ENCODE results near the gene TRMT112.

TRMT112 gene

GRCh38 chr11:64290352-64291261 lies 26.8 kb downstream of the TRMT112 start:
- TF ChIP-seq TAF1 (IDR thresholded peaks at IDR 0.05; ENCODE audit: borderline replicate concordance, insufficient read depth, low read length) = no peak
- no peak for TF ChIP-seq POLR2AphosphoS5 (IDR thresholded peaks at IDR 0.05; ENCODE audit: low read depth, low read length)
- no peak for TF ChIP-seq REST (IDR thresholded peaks at IDR 0.05; ENCODE audit: insufficient read depth in 1 of 2, low read depth in 2 of 2, low read length in 2 of 2)
- TF ChIP-seq SIN3A (IDR thresholded peaks at IDR 0.05; ENCODE audit: borderline replicate concordance, insufficient read depth, low read length) = no peak

- no peak for TF ChIP-seq TAF1 (IDR thresholded peaks at IDR 0.05; ENCODE audit: borderline replicate concordance, insufficient read depth, low read length)
- TF ChIP-seq SIN3A (IDR thresholded peaks at IDR 0.05; ENCODE audit: borderline replicate concordance, insufficient read depth, low read length) = no peak
- no peak for TF ChIP-seq REST (IDR thresholded peaks at IDR 0.05; ENCODE audit: insufficient read depth in 1 of 2, low read depth in 2 of 2, low read length in 2 of 2)
- TF ChIP-seq FOXP2 (optimal IDR thresholded peaks at IDR 0.05; ENCODE audit: borderline replicate concordance, extremely low read depth, extremely low read length, insufficient read depth) = no peak
- TF ChIP-seq POLR2AphosphoS5 (IDR thresholded peaks at IDR 0.05; ENCODE audit: low read depth, low read length) = no peak
Observed at GRCh38 chr11:64289002-64289564, 28.3 kb downstream of the TRMT112 start.

- no peak for TF ChIP-seq FOXP2 (optimal IDR thresholded peaks at IDR 0.05; ENCODE audit: borderline replicate concordance, extremely low read depth, extremely low read length, insufficient read depth)
- no peak for TF ChIP-seq REST (IDR thresholded peaks at IDR 0.05; ENCODE audit: insufficient read depth in 1 of 2, low read depth in 2 of 2, low read length in 2 of 2)
- no peak for TF ChIP-seq TAF1 (IDR thresholded peaks at IDR 0.05; ENCODE audit: borderline replicate concordance, insufficient read depth, low read length)
- no peak for TF ChIP-seq SIN3A (IDR thresholded peaks at IDR 0.05; ENCODE audit: borderline replicate concordance, insufficient read depth, low read length)
- TF ChIP-seq POLR2AphosphoS5 (IDR thresholded peaks at IDR 0.05; ENCODE audit: low read depth, low read length) = no peak
Observed at GRCh38 chr11:64288353-64288750, 29.0 kb downstream of the TRMT112 start.

- TF ChIP-seq SIN3A (IDR thresholded peaks at IDR 0.05; ENCODE audit: borderline replicate concordance, insufficient read depth, low read length) (no peak), POLR2AphosphoS5 (IDR thresholded peaks at IDR 0.05; ENCODE audit: low read depth, low read length) (no peak), TAF1 (IDR thresholded peaks at IDR 0.05; ENCODE audit: borderline replicate concordance, insufficient read depth, low read length) (no peak)
Observed at GRCh38 chr11:64287676-64288352, 29.5 kb downstream of the TRMT112 start.

GRCh38 chr11:64286801-64287159 lies 30.6 kb downstream of the TRMT112 start:
- TF ChIP-seq POLR2AphosphoS5 (IDR thresholded peaks at IDR 0.05; ENCODE audit: low read depth, low read length) = no peak
- no peak for TF ChIP-seq SIN3A (IDR thresholded peaks at IDR 0.05; ENCODE audit: borderline replicate concordance, insufficient read depth, low read length)
- no peak for TF ChIP-seq TAF1 (IDR thresholded peaks at IDR 0.05; ENCODE audit: borderline replicate concordance, insufficient read depth, low read length)
- no peak for TF ChIP-seq FOXP2 (optimal IDR thresholded peaks at IDR 0.05; ENCODE audit: borderline replicate concordance, extremely low read depth, extremely low read length, insufficient read depth)
- TF ChIP-seq REST (IDR thresholded peaks at IDR 0.05; ENCODE audit: insufficient read depth in 1 of 2, low read depth in 2 of 2, low read length in 2 of 2) = no peak

Data from PFSK-1 (cell line).